Ascending aorta (tissue), 2 donors: ENCODE measurements around the gene ASAP2. TPM values are rescaled to one million over a fixed set of nuclear protein-coding genes. Genes with fewer than 3 reads are reported as not detected.

Experiments used
- DNase-seq, 2 donors: peaks; one replicate each; pipeline ENCODE4 v3.0.0-alpha.2; 2019; ENCODE audit warnings: low spot score in 2 of 2
- H3K27ac ChIP-seq, 2 donors: fragments of 200-600 bp; sonication (generic); one replicate each; pipeline ENCODE4 v1.5.1; 2016 to 2017; ENCODE audit warnings: mild to moderate bottlenecking in 1 of 2
- H3K27me3 ChIP-seq: fragments of 200-600 bp; sonication (generic); one replicate; pipeline ENCODE4 v1.5.1; 2017
- H3K36me3 ChIP-seq, 2 donors: fragments of 200-600 bp; sonication (generic); one replicate each; pipeline ENCODE4 v1.5.1; 2016
- H3K4me1 ChIP-seq, 2 donors: fragments of 200-600 bp; sonication (generic); one replicate each; pipeline ENCODE4 v1.5.1; 2016 to 2017; ENCODE audit warnings: mild to moderate bottlenecking in 1 of 2
- H3K4me3 ChIP-seq, 2 donors: fragments of 200-600 bp; sonication (generic); one replicate each; pipeline ENCODE4 v1.5.1; 2016 to 2017; ENCODE audit warnings: mild to moderate bottlenecking in 1 of 2
- H3K9me3 ChIP-seq, 2 donors: fragments of 200-600 bp; sonication (generic); one replicate each; pipeline ENCODE4 v1.5.1; 2016
- intact Hi-C: fragments of 100-400 bp; cut with DNase I; formaldehyde crosslinking; loops from one replicate; pipeline ENCODE4 v1.15.1; 2023
- total RNA-seq: library from RNA; depleted of rRNA; stranded (reverse); fragments of >200 nt; gene quantifications from one replicate; pipeline ENCODE4 v1.1.0, GENCODE V29; 2016
- TF ChIP-seq, protein P1 (sequence below), 3 experiments: fragments of 200-600 bp in 2 of 3; fragments of 450-650 bp in 1 of 3; sonication (generic) in 2 of 3; IDR thresholded peaks; one replicate each; pipeline ENCODE4 v1.5.1; 2016 to 2019; ENCODE audit warnings: antibody characterized with exemption in 3 of 3, mild to moderate bottlenecking in 1 of 3, moderate library complexity in 1 of 3

The ASAP2 gene
- total RNA-seq, 1 donor from 2014 or later: 56.9 TPM

- intact Hi-C loops: no loop called here
- TF ChIP-seq, protein P1, sequence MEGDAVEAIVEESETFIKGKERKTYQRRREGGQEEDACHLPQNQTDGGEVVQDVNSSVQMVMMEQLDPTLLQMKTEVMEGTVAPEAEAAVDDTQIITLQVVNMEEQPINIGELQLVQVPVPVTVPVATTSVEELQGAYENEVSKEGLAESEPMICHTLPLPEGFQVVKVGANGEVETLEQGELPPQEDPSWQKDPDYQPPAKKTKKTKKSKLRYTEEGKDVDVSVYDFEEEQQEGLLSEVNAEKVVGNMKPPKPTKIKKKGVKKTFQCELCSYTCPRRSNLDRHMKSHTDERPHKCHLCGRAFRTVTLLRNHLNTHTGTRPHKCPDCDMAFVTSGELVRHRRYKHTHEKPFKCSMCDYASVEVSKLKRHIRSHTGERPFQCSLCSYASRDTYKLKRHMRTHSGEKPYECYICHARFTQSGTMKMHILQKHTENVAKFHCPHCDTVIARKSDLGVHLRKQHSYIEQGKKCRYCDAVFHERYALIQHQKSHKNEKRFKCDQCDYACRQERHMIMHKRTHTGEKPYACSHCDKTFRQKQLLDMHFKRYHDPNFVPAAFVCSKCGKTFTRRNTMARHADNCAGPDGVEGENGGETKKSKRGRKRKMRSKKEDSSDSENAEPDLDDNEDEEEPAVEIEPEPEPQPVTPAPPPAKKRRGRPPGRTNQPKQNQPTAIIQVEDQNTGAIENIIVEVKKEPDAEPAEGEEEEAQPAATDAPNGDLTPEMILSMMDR (IDR thresholded peaks at IDR 0.05): no peak
- H3K4me3 ChIP-seq: no peak overlapping the region
- H3K27ac ChIP-seq: peak overlapping the region; percentile 85 to 86
- no peaks in the 10 kb centered on the region for H3K36me3 ChIP-seq
- peak in 1 of 2 donors; percentile 60 for DNase-seq
- H3K4me1 ChIP-seq: peaks cover 13 to 60% of the 10 kb centered on the region in 2 donors
- no peaks in the 10 kb centered on the region for H3K9me3 ChIP-seq
- no peaks in the 10 kb centered on the region for H3K27me3 ChIP-seq
Observed at GRCh38 chr2:9189901-9190300, 16.7 kb upstream of the ASAP2 start.

GRCh38 chr2:9191041-9191481, 15.6 kb upstream of the ASAP2 start:
- peak; percentile 84 to 99 for DNase-seq
- intact Hi-C loops: loop anchor here (1.0 kb wide), 4 partner anchors 12 to 46 kb away; partner anchors contain the start of gene ASAP2
- Histone ChIP-seq H3K27me3 (no peaks in the 10 kb centered on the region), H3K36me3 (no peaks in the 10 kb centered on the region), H3K4me1 (peaks cover 13 to 60% of the 10 kb centered on the region in 2 donors), H3K4me3 (peak overlapping the region in 1 of 2 donors; percentile 10), H3K9me3 (no peaks in the 10 kb centered on the region), H3K27ac (peak overlapping the region; percentile 85 to 86)
- TF ChIP-seq, protein P1 (IDR thresholded peaks at IDR 0.05): no peak

GRCh38 chr2:9192712-9193111, 13.9 kb upstream of the ASAP2 start:
- H3K36me3 ChIP-seq: no peaks in the 10 kb centered on the region
- intact Hi-C loops: no loop called here
- TF ChIP-seq, protein P1 (IDR thresholded peaks at IDR 0.05): no peak
- H3K27ac ChIP-seq: peak overlapping the region; percentile 85 to 86
- H3K27me3 ChIP-seq: no peaks in the 10 kb centered on the region
- H3K4me3 ChIP-seq: no peak overlapping the region
- H3K9me3 ChIP-seq: no peaks in the 10 kb centered on the region
- peak in 1 of 2 donors; percentile 60 for DNase-seq
- peaks cover 13 to 50% of the 10 kb centered on the region in 2 donors for H3K4me1 ChIP-seq

GRCh38 chr2:9194352-9194751, 12.3 kb upstream of the ASAP2 start:
- H3K9me3 ChIP-seq: no peaks in the 10 kb centered on the region
- H3K4me3 ChIP-seq: no peak overlapping the region
- peaks cover 13 to 43% of the 10 kb centered on the region in 2 donors for H3K4me1 ChIP-seq
- no peaks in the 10 kb centered on the region for H3K27me3 ChIP-seq
- TF ChIP-seq, protein P1 (IDR thresholded peaks at IDR 0.05): no peak
- peak in 1 of 2 donors; percentile 1 for DNase-seq
- H3K27ac ChIP-seq: peak overlapping the region; percentile 85 to 86
- H3K36me3 ChIP-seq: no peaks in the 10 kb centered on the region
- intact Hi-C loops: no loop called here

DNA sequence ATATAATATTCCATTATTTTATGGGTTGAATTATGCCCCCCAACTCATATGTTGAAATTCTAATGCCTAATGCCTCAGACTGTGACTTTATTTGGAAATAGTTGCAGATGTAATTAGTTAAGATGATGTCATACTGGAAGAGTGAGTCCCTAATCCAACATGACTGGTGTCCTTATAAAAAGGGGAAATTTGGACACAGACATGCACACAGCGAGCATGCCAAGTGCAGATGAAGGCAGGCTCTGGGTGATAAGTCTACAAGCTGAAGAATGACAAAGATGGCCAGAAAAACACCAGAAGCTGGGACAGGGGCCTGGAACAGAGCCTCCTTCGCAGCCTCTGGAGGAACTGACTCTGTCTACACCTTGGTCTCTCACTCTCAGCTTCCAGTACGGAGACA, 10.0 kb upstream of the ASAP2 start:
- H3K36me3 ChIP-seq: no peaks in the 10 kb centered on the region

More for the DNA sequence above, 10.0 kb upstream of the ASAP2 start:
- Histone ChIP-seq H3K27me3 (no peaks in the 10 kb centered on the region), H3K9me3 (no peaks in the 10 kb centered on the region), H3K27ac (peak overlapping the region; percentile 29 to 85), H3K4me1 (peaks cover 8 to 26% of the 10 kb centered on the region in 2 donors), H3K4me3 (no peak overlapping the region)
- peak in 1 of 2 donors; percentile 42 for DNase-seq
- intact Hi-C loops: no loop called here
- TF ChIP-seq, protein P1 (IDR thresholded peaks at IDR 0.05): no peak
